HepG2 (cell line): Measurements from ENCODE around the gene SLCO1B3. TPM values are rescaled to one million over a fixed set of nuclear protein-coding genes. Genes with fewer than 3 reads are reported as not detected.

Experiments
- ATAC-seq: fragments of 200-7000 bp; cut with Tn5 transposase; 3 replicates; pipeline ENCODE4 v1.9.1; 2020; ENCODE audit warnings: mild to moderate bottlenecking, moderate library complexity
- BruUV-seq: library from RNA; stranded (reverse); fragments of 400-500 nt; replicated peaks from 2 replicates; lab custom pipeline; 2021; lab: Mats Ljungman, UMichigan
- CTCF ChIA-PET: fragments of 300-600 bp; formaldehyde crosslinking; extraction: SDS; loops from one replicate; lab custom pipeline; 2021; ENCODE audit warnings: low total read pairs, inconsistent platforms, low intra/inter-chr PET ratio; lab: Yijun Ruan, JAX
- POLR2A ChIA-PET: fragments of 350-600 bp; sonication (Branson Sonifier 250); formaldehyde crosslinking; loops from one replicate; lab custom pipeline; 2020; ENCODE audit warnings: antibody characterized with exemption, inconsistent platforms; lab: Yijun Ruan, JAX
- DNase-seq: peaks from one replicate; pipeline ENCODE4 v3.0.0-alpha.2; 2015; ENCODE audit warnings: low spot score
- FAIRE-seq: peaks from 3 replicates; lab custom pipeline; 2011; peaks lifted over from hg19 to GRCh38; lab: Jason Lieb, UNC
- H2AFZ ChIP-seq: one replicate; pipeline ENCODE4 v1.6.1; 2011; ENCODE audit warnings: low read length, inconsistent platforms
- H3K27ac ChIP-seq: fragments of 300-600 bp; 3 replicates; pipeline ENCODE4 v1.8.0; 2011; ENCODE audit warnings: mixed run types, mild to moderate bottlenecking, mixed read lengths, low read length, inconsistent platforms; ENCODE audit not compliant: insufficient read depth; ENCODE audit errors: extremely low read length
- H3K27me3 ChIP-seq, 2 experiments: fragments of 200-600 bp in 1 of 2; 2 replicates in 1 of 2; 3 replicates in 1 of 2; pipeline versions ENCODE4 v1.6.0 to v1.8.0; 2011; ENCODE audit warnings: low read length in 2 of 2, mild to moderate bottlenecking in 2 of 2, moderate library complexity in 2 of 2, inconsistent platforms in 1 of 2; ENCODE audit not compliant: insufficient read depth in 2 of 2, control insufficient read depth in 1 of 2
- H3K36me3 ChIP-seq, 2 experiments: fragments of 200-600 bp in 1 of 2; replicated peaks in 1 of 2; 2 replicates in 1 of 2; 3 replicates in 1 of 2; pipeline versions ENCODE4 v1.5.1 to v1.8.0; 2011; ENCODE audit warnings: low read length in 2 of 2, inconsistent platforms in 1 of 2; ENCODE audit not compliant: insufficient read depth in 2 of 2, control insufficient read depth in 1 of 2
- H3K4me1 ChIP-seq: 2 replicates; pipeline ENCODE4 v1.5.1; 2012; ENCODE audit warnings: low read length, inconsistent platforms; ENCODE audit not compliant: insufficient read depth
- H3K4me2 ChIP-seq: 2 replicates; pipeline ENCODE4 v1.6.0; 2011; ENCODE audit warnings: low read depth, low read length, inconsistent platforms
- H3K4me3 ChIP-seq, 3 experiments: fragments of 200-600 bp in 1 of 3; sonication (generic), shearing (Covaris generic) in 1 of 3; replicated peaks in 1 of 3; 2 replicates each; pipeline ENCODE4 v1.5.1; 2011 to 2016; ENCODE audit warnings: low read length in 3 of 3, inconsistent platforms in 2 of 3, low read depth in 2 of 3, mild to moderate bottlenecking in 2 of 3, control low read depth in 1 of 3, mixed read lengths in 1 of 3; ENCODE audit not compliant: insufficient read depth in 1 of 3
- H3K79me2 ChIP-seq: one replicate; pipeline ENCODE4 v1.6.1; 2011; ENCODE audit warnings: low read length, inconsistent platforms; ENCODE audit not compliant: insufficient read depth
- H3K9ac ChIP-seq: 2 replicates; pipeline ENCODE4 v1.6.0; 2011; ENCODE audit warnings: mild to moderate bottlenecking, low read depth, low read length, inconsistent platforms; ENCODE audit not compliant: insufficient read depth
- H3K9me3 ChIP-seq: 2 replicates; pipeline ENCODE4 v1.5.1; 2012; ENCODE audit warnings: mild to moderate bottlenecking, low read length
- H4K20me1 ChIP-seq: 2 replicates; pipeline ENCODE4 v1.6.0; 2011; ENCODE audit warnings: inconsistent platforms, mild to moderate bottlenecking, low read length, moderate library complexity; ENCODE audit not compliant: insufficient read depth
- ARNTL ChIP-seq: sonication (generic); formaldehyde crosslinking; IDR thresholded peaks from 2 replicates; pipeline ENCODE4 v1.4.0; 2020; ENCODE audit warnings: mild to moderate bottlenecking, missing genetic modification reagents
- CC2D1A ChIP-seq: sonication (generic); formaldehyde crosslinking; IDR thresholded peaks from 2 replicates; pipeline ENCODE4 v1.8.1; 2023; ENCODE audit warnings: mild to moderate bottlenecking, missing genetic modification reagents
- JDP2 ChIP-seq: sonication (generic); formaldehyde crosslinking; IDR thresholded peaks from 2 replicates; pipeline ENCODE4 v1.8.1; 2022; ENCODE audit warnings: missing genetic modification reagents, borderline replicate concordance
- MIER3 ChIP-seq: IDR thresholded peaks from 2 replicates; pipeline ENCODE4 v1.6.1; 2016; ENCODE audit warnings: missing compliant biosample characterization, borderline replicate concordance
- RAD21 ChIP-seq: fragments of 450-650 bp; formaldehyde crosslinking; IDR thresholded peaks from 2 replicates; pipeline ENCODE4 v1.5.0; 2020; ENCODE audit warnings: mild to moderate bottlenecking
- ZNF563 ChIP-seq: sonication (generic); formaldehyde crosslinking; IDR thresholded peaks from 2 replicates; pipeline ENCODE4 v1.8.0; 2022; ENCODE audit warnings: mild to moderate bottlenecking, moderate library complexity, missing genetic modification reagents
- WGBS: methylation state at CpG from one replicate; pipeline ENCODE4 v1.1.6; 2017; ENCODE audit warnings: low lambda C conversion rate; 5-methylcytosine and 5-hydroxymethylcytosine counted together
- in situ Hi-C: cut with HindIII; loops from 2 replicates; pipeline ENCODE4 v1.10.0; 2017; ENCODE audit warnings: low pct_unique_long_range_greater_than_20kb; ENCODE audit not compliant: extremely low pct_ligation_motif_present
- intact Hi-C: fragments of 100-400 bp; cut with micrococcal nuclease; formaldehyde crosslinking; loops from one replicate; pipeline ENCODE4 v1.10.0; 2022; ENCODE audit not compliant: unreplicated experiment
- polyA plus RNA-seq, 8 experiments: library from polyadenylated mRNA; depleted of rRNA in 3 of 8; stranded (reverse) in 7 of 8; unstranded in 1 of 8; fragments of >200 nt; fragmentation: Illumina TruSeq in 4 of 8; extraction: Trizol in 4 of 8; gene quantifications; 2 replicates each; pipeline versions ENCODE4 v1.2.1 to v1.2.3, GENCODE V29; 2011 to 2016; ENCODE audit warnings: low read depth in 4 of 8, missing spikeins in 1 of 8, mixed read lengths in 1 of 8; ENCODE audit not compliant: insufficient read depth in 1 of 8
- total RNA-seq, 5 experiments: library from RNA; depleted of rRNA; stranded (reverse); fragments of >200 nt; fragmentation: Illumina TruSeq; extraction: Trizol; gene quantifications; 2 replicates each; pipeline ENCODE4 v1.2.3, GENCODE V29; 2016; ENCODE audit warnings: low read depth in 1 of 5
- TF ChIP-seq, protein P1 (sequence below): sonication (generic); formaldehyde crosslinking; IDR thresholded peaks from 2 replicates; pipeline ENCODE4 v1.5.1; 2020; ENCODE audit warnings: mild to moderate bottlenecking, missing genetic modification reagents, borderline replicate concordance

Gene SLCO1B3
- total and polyA plus RNA-seq, 2 of the 13 experiments (the other 11 are each of a cell fraction or from before 2014, with no cell fraction given): 0.15 TPM; not detected in 1

DNA sequence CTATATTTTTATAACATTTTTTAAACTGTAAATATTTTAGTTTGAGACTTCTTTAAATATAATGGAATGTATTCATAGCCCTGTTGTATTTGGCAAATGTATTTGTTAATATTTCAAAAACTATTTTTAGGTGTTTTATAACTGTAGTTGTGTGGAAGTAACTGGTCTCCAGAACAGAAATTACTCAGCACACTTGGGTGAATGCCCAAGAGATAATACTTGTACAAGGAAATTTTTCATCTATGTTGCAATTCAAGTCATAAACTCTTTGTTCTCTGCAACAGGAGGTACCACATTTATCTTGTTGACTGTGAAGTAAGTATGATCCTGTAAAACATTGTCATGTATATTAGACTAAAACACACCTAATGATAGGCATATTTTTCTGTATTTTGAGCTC, 72.8 kb downstream of the SLCO1B3 start:
- Histone ChIP-seq H3K27me3 (no peaks in the 10 kb centered on the region), H3K4me3 (no peak overlapping the region), H4K20me1 (no peaks in the 10 kb centered on the region), H3K27ac (no peak overlapping the region), H3K4me1 (no peaks in the 10 kb centered on the region), H3K9ac (no peak overlapping the region), H3K9me3 (peaks cover 77% of the 10 kb centered on the region), H3K36me3 (no peaks in the 10 kb centered on the region), H3K79me2 (no peaks in the 10 kb centered on the region), H2AFZ (no peak overlapping the region), H3K4me2 (no peak overlapping the region)
- no peak for FAIRE-seq
- intact Hi-C loops: no loop called here
- BruUV-seq: no TSS peak
- TF ChIP-seq CC2D1A: no peak
- TF ChIP-seq MIER3 (CRISPR knock-in tag): no peak
- TF ChIP-seq, protein P1, sequence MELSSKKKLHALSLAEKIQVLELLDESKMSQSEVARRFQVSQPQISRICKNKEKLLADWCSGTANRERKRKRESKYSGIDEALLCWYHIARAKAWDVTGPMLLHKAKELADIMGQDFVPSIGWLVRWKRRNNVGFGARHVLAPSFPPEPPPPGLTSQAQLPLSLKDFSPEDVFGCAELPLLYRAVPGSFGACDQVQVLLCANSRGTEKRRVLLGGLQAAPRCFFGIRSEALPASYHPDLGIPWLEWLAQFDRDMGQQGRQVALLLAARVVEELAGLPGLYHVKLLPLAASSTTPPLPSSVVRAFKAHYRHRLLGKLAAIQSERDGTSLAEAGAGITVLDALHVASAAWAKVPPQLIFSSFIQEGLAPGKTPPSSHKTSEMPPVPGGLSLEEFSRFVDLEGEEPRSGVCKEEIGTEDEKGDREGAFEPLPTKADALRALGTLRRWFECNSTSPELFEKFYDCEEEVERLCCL (CRISPR knock-in tag): no peak
- no peak for TF ChIP-seq ZNF563 (CRISPR knock-in tag)
- CTCF ChIA-PET: no interaction called here
- DNase-seq: no peak
- no peak for ATAC-seq
- in situ Hi-C loops: no loop called here
- POLR2A ChIA-PET: no interaction called here

DNA sequence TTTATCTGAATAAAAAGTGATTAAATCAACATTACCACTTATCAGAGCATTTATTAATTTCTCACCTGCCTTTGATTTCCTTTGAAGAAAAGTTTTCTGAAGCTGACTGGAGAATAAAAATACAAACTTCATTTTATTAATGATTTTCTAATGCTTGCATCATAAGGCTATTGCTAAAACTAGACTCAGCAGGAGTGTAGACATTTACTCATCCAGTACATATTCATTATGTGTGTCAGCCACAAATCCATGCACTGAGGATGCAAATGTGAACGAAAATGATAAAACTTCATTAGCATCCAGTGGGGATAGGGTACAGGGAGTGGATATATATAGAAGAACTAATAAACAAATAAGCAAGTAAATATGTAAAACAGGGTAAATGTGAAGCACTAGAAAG, 74.6 kb downstream of the SLCO1B3 start:
- no peaks in the 10 kb centered on the region for H3K4me1 ChIP-seq
- DNase-seq: no peak
- H3K9me3 ChIP-seq: peaks cover 92% of the 10 kb centered on the region
- H3K27me3 ChIP-seq: no peaks in the 10 kb centered on the region
- no peaks in the 10 kb centered on the region for H3K36me3 ChIP-seq
- FAIRE-seq: no peak
- no peaks in the 10 kb centered on the region for H3K79me2 ChIP-seq
- intact Hi-C loops: no loop called here
- POLR2A ChIA-PET: no interaction called here
- no peak overlapping the region for H3K27ac ChIP-seq
- H4K20me1 ChIP-seq: no peaks in the 10 kb centered on the region
- 0% methylated on average over 1 of the region's 1 CpG for WGBS
- H3K9ac ChIP-seq: no peak overlapping the region
- H3K4me3 ChIP-seq: no peak overlapping the region
- in situ Hi-C loops: no loop called here
- H3K4me2 ChIP-seq: no peak overlapping the region
- CTCF ChIA-PET: no interaction called here
- no peak for ATAC-seq
- TF ChIP-seq RAD21 (CRISPR knock-in tag) (no peak), ARNTL (CRISPR knock-in tag) (no peak), JDP2 (CRISPR knock-in tag) (no peak)
- BruUV-seq: no TSS peak
- no peak overlapping the region for H2AFZ ChIP-seq
